Esophagus muscularis mucosa (tissue), 3 donors: ENCODE measurements around the gene ZMIZ1.

Experiments used
- CTCF ChIP-seq, 3 experiments: fragments of 200-600 bp in 2 of 3; fragments of 450-650 bp in 1 of 3; sonication (generic) in 2 of 3; IDR thresholded peaks; one replicate each; pipeline ENCODE4 v1.5.1; 2017 to 2019; ENCODE audit warnings: antibody characterized with exemption in 3 of 3, mild to moderate bottlenecking in 2 of 3, moderate library complexity in 1 of 3
- POLR2AphosphoS5 ChIP-seq, 2 donors: sonication (generic); formaldehyde crosslinking; IDR thresholded peaks; one replicate each; pipeline ENCODE4 v1.6.1; 2017; ENCODE audit warnings: antibody characterized with exemption in 2 of 2

GRCh38 chr10:79068203-79068561, 584 bp upstream of the ZMIZ1 start:
- TF ChIP-seq CTCF (IDR thresholded peaks at IDR 0.05) (no peak), POLR2AphosphoS5 (IDR thresholded peaks at IDR 0.05) (no peak)
